Cardiac muscle cell (in vitro differentiated cells and primary cell): ENCODE results near the gene KCNMA1. TPM values are rescaled to one million over a fixed set of nuclear protein-coding genes. Genes with fewer than 3 reads are reported as not detected.

ENCODE experiments used
- DNase-seq, 2 donors: peaks; one replicate each; pipeline versions ENCODE4 v3.0.0 to v3.0.0-alpha.2; 2010 to 2017; ENCODE audit warnings: low read depth in 1 of 2, low spot score in 1 of 2
- H3K27ac ChIP-seq: fragments of 200-600 bp; sonication (generic); 2 replicates; pipeline ENCODE4 v1.5.1; 2016
- H3K27me3 ChIP-seq: fragments of 200-600 bp; sonication (generic); 2 replicates; pipeline ENCODE4 v1.6.0; 2016; ENCODE audit warnings: control low read depth
- H3K36me3 ChIP-seq: fragments of 200-600 bp; sonication (generic); 2 replicates; pipeline ENCODE4 v1.5.1; 2016; ENCODE audit warnings: control low read depth
- H3K4me1 ChIP-seq: fragments of 200-600 bp; sonication (generic); 2 replicates; pipeline ENCODE4 v1.8.1; 2017; ENCODE audit warnings: low read depth, mild to moderate bottlenecking, mixed run types
- H3K4me3 ChIP-seq: fragments of 200-600 bp; sonication (generic); 2 replicates; pipeline ENCODE4 v1.5.1; 2016; ENCODE audit warnings: mild to moderate bottlenecking
- H3K9me3 ChIP-seq: fragments of 200-600 bp; sonication (generic); 2 replicates; pipeline ENCODE4 v1.5.1; 2017; ENCODE audit warnings: low read depth, mild to moderate bottlenecking, control low read depth
- CTCF ChIP-seq: IDR thresholded peaks from 2 replicates; pipeline ENCODE4 v1.5.1; 2012; ENCODE audit warnings: low read depth, mild to moderate bottlenecking, low read length
- polyA plus RNA-seq: library from polyadenylated mRNA; unstranded; fragments of >200 nt; fragmentation: Nextera tagmentation; extraction: Ambion mirVana; gene quantifications from 2 replicates; pipeline ENCODE4 v1.2.1, GENCODE V29; 2016
- total RNA-seq: library from RNA; depleted of rRNA; stranded (reverse); fragments of >200 nt; gene quantifications from 2 replicates; pipeline ENCODE4 v1.2.3, GENCODE V29; 2016

Gene KCNMA1
- total and polyA plus RNA-seq, 2 experiments from 2014 or later: 1.8 to 1.9 TPM

- no peaks in the 10 kb centered on the region for H3K4me1 ChIP-seq
- no peak for DNase-seq
- H3K27ac ChIP-seq: no peak overlapping the region
- no peak for TF ChIP-seq CTCF
- H3K36me3 ChIP-seq: no peaks in the 10 kb centered on the region
- H3K4me3 ChIP-seq: no peak overlapping the region
- no peaks in the 10 kb centered on the region for H3K9me3 ChIP-seq
- H3K27me3 ChIP-seq: no peaks in the 10 kb centered on the region
Measured at GRCh38 chr10:77022671-77023070, 614.9 kb downstream of the KCNMA1 start.

- H3K4me3 ChIP-seq: no peak overlapping the region
- no peak for DNase-seq
- H3K27ac ChIP-seq: no peak overlapping the region
- no peak for TF ChIP-seq CTCF
- H3K4me1 ChIP-seq: no peaks in the 10 kb centered on the region
- no peaks in the 10 kb centered on the region for H3K27me3 ChIP-seq
- no peaks in the 10 kb centered on the region for H3K36me3 ChIP-seq
- H3K9me3 ChIP-seq: no peaks in the 10 kb centered on the region
Measured at GRCh38 chr10:77021966-77022490, 615.6 kb downstream of the KCNMA1 start.

GRCh38 chr10:77020426-77021040 lies 617.1 kb downstream of the KCNMA1 start:
- Histone ChIP-seq H3K27ac (no peak overlapping the region), H3K27me3 (no peaks in the 10 kb centered on the region), H3K36me3 (no peaks in the 10 kb centered on the region), H3K4me1 (no peaks in the 10 kb centered on the region), H3K9me3 (no peaks in the 10 kb centered on the region), H3K4me3 (no peak overlapping the region)
- DNase-seq: peak in 1 of 2 donors; percentile 48
- no peak for TF ChIP-seq CTCF

GRCh38 chr10:77016855-77017254 lies 620.8 kb downstream of the KCNMA1 start:
- TF ChIP-seq CTCF: no peak

GRCh38 chr10:77016278-77016815 lies 621.3 kb downstream of the KCNMA1 start:
- TF ChIP-seq CTCF: no peak
- Histone ChIP-seq H3K4me3 (no peak overlapping the region), H3K27me3 (no peaks in the 10 kb centered on the region), H3K4me1 (no peaks in the 10 kb centered on the region), H3K9me3 (no peaks in the 10 kb centered on the region), H3K27ac (no peak overlapping the region), H3K36me3 (no peaks in the 10 kb centered on the region)
- DNase-seq: no peak

More at GRCh38 chr10:77016855-77017254, 620.8 kb downstream of the KCNMA1 start:
- DNase-seq: no peak
- H3K36me3 ChIP-seq: no peaks in the 10 kb centered on the region
- H3K9me3 ChIP-seq: no peaks in the 10 kb centered on the region
- H3K4me1 ChIP-seq: no peaks in the 10 kb centered on the region
- no peak overlapping the region for H3K4me3 ChIP-seq
- H3K27ac ChIP-seq: no peak overlapping the region
- H3K27me3 ChIP-seq: no peaks in the 10 kb centered on the region
